HepG2 (cell line): Measurements from ENCODE around the gene PIGBOS1. TPM values are rescaled to one million over a fixed set of nuclear protein-coding genes. Genes with fewer than 3 reads are reported as not detected.
A peak's percentile ranks its signal among the peaks of the same experiment; 100 is the strongest.

ENCODE experiments used
- BCL6 ChIP-seq: IDR thresholded peaks from 2 replicates; pipeline ENCODE4 v1.6.1; 2016; ENCODE audit warnings: missing genetic modification reagents, missing compliant biosample characterization
- KAT8 ChIP-seq: IDR thresholded peaks from 2 replicates; pipeline ENCODE4 v1.6.1; 2016; ENCODE audit warnings: missing genetic modification reagents, missing compliant biosample characterization
- MLXIP ChIP-seq: sonication (generic); formaldehyde crosslinking; IDR thresholded peaks from 2 replicates; pipeline ENCODE4 v1.9.0; 2021; ENCODE audit warnings: missing genetic modification reagents, borderline replicate concordance
- NFAT5 ChIP-seq: sonication (generic); formaldehyde crosslinking; IDR thresholded peaks from 2 replicates; pipeline ENCODE4 v1.4.0; 2020; ENCODE audit warnings: missing genetic modification reagents
- POLR2A ChIP-seq, 2 experiments: IDR thresholded peaks; 2 replicates each; pipeline ENCODE4 v1.6.1; 2011; ENCODE audit warnings: low read depth in 2 of 2, low read length in 2 of 2, mild to moderate bottlenecking in 1 of 2, moderate library complexity in 1 of 2; ENCODE audit not compliant: insufficient read depth in 1 of 2
- SMYD3 ChIP-seq: sonication (generic); formaldehyde crosslinking; IDR thresholded peaks from 2 replicates; pipeline ENCODE4 v1.8.1; 2023; ENCODE audit warnings: mild to moderate bottlenecking, missing genetic modification reagents
- TBP ChIP-seq: sonication (generic); formaldehyde crosslinking; IDR thresholded peaks from 2 replicates; pipeline ENCODE4 v1.5.0; 2020; ENCODE audit warnings: missing genetic modification reagents
- TMF1 ChIP-seq: sonication (generic); formaldehyde crosslinking; IDR thresholded peaks from 2 replicates; pipeline ENCODE4 v1.8.1; 2022; ENCODE audit warnings: low read depth, missing genetic modification reagents
- YY1 ChIP-seq: IDR thresholded peaks from 2 replicates; pipeline ENCODE4 v1.6.1; 2011; ENCODE audit warnings: low read length, low read depth, moderate library complexity, mild to moderate bottlenecking; ENCODE audit not compliant: insufficient read depth, insufficient replicate concordance
- ZBTB3 ChIP-seq: sonication (generic); formaldehyde crosslinking; IDR thresholded peaks from 2 replicates; pipeline ENCODE4 v1.4.0; 2020; ENCODE audit warnings: low read depth, mild to moderate bottlenecking, moderate library complexity, missing genetic modification reagents, borderline replicate concordance
- ZFX ChIP-seq: sonication (generic); formaldehyde crosslinking; IDR thresholded peaks from 2 replicates; pipeline ENCODE4 v1.4.0; 2020; ENCODE audit warnings: mild to moderate bottlenecking, low read depth, missing genetic modification reagents, moderate library complexity
- ZNF44 ChIP-seq: sonication (generic); formaldehyde crosslinking; IDR thresholded peaks from 2 replicates; pipeline ENCODE4 v1.5.1; 2020; ENCODE audit warnings: mild to moderate bottlenecking, missing genetic modification reagents
- ZNF564 ChIP-seq: sonication (generic); formaldehyde crosslinking; IDR thresholded peaks from 2 replicates; pipeline ENCODE4 v1.8.1; 2023; ENCODE audit warnings: mild to moderate bottlenecking, missing genetic modification reagents
- ZNF703 ChIP-seq: sonication (generic); formaldehyde crosslinking; IDR thresholded peaks from 2 replicates; pipeline ENCODE4 v1.5.1; 2020; ENCODE audit warnings: missing genetic modification reagents, mild to moderate bottlenecking, moderate library complexity, borderline replicate concordance
- polyA plus RNA-seq, 8 experiments: library from polyadenylated mRNA; depleted of rRNA in 3 of 8; stranded (reverse) in 7 of 8; unstranded in 1 of 8; fragments of >200 nt; fragmentation: Illumina TruSeq in 4 of 8; extraction: Trizol in 4 of 8; gene quantifications; 2 replicates each; pipeline versions ENCODE4 v1.2.1 to v1.2.3, GENCODE V29; 2011 to 2016; ENCODE audit warnings: low read depth in 4 of 8, missing spikeins in 1 of 8, mixed read lengths in 1 of 8; ENCODE audit not compliant: insufficient read depth in 1 of 8
- total RNA-seq, 5 experiments: library from RNA; depleted of rRNA; stranded (reverse); fragments of >200 nt; fragmentation: Illumina TruSeq; extraction: Trizol; gene quantifications; 2 replicates each; pipeline ENCODE4 v1.2.3, GENCODE V29; 2016; ENCODE audit warnings: low read depth in 1 of 5
- TF ChIP-seq, protein P1 (sequence below): sonication (generic); formaldehyde crosslinking; IDR thresholded peaks from 2 replicates; pipeline ENCODE4 v1.8.0; 2022; ENCODE audit warnings: mild to moderate bottlenecking, missing genetic modification reagents; ENCODE audit not compliant: insufficient replicate concordance
- TF ChIP-seq, protein P2 (sequence below): sonication (generic); formaldehyde crosslinking; IDR thresholded peaks from 2 replicates; pipeline ENCODE4 v1.4.0; 2020; ENCODE audit warnings: missing genetic modification reagents

Gene PIGBOS1
- total and polyA plus RNA-seq, 2 of the 13 experiments (the other 11 are each of a cell fraction or from before 2014, with no cell fraction given), result 14.8 to 22.1 TPM

- TF ChIP-seq, protein P1, sequence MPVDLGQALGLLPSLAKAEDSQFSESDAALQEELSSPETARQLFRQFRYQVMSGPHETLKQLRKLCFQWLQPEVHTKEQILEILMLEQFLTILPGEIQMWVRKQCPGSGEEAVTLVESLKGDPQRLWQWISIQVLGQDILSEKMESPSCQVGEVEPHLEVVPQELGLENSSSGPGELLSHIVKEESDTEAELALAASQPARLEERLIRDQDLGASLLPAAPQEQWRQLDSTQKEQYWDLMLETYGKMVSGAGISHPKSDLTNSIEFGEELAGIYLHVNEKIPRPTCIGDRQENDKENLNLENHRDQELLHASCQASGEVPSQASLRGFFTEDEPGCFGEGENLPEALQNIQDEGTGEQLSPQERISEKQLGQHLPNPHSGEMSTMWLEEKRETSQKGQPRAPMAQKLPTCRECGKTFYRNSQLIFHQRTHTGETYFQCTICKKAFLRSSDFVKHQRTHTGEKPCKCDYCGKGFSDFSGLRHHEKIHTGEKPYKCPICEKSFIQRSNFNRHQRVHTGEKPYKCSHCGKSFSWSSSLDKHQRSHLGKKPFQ (CRISPR knock-in tag), result peak; percentile 39
- 0 out of 2 replicates have a peak, but pooled peaks have one; percentile 39 for TF ChIP-seq TBP (CRISPR knock-in tag)
- TF ChIP-seq ZBTB3 (CRISPR knock-in tag), result no peak
- peak; percentile 87 for TF ChIP-seq BCL6 (CRISPR knock-in tag)
- TF ChIP-seq TMF1 (CRISPR knock-in tag), result 0 out of 2 replicates have a peak, but pooled peaks have one; percentile 32
- TF ChIP-seq POLR2A (IDR thresholded peaks at IDR 0.05; ENCODE audit: insufficient read depth in 1 of 2, low read depth in 2 of 2, low read length in 2 of 2), result peak; percentile 26 to 44; a peak in 1 of 4 replicates
- 0 out of 2 replicates have a peak, but pooled peaks have one; percentile 51 for TF ChIP-seq SMYD3 (CRISPR knock-in tag)
- TF ChIP-seq ZNF44 (CRISPR knock-in tag), result no peak
- TF ChIP-seq ZFX, result peak; percentile 61; the same call in 1 of the 2 replicates
- TF ChIP-seq ZNF703 (CRISPR knock-in tag), result peak; percentile 44; the same call in 1 of the 2 replicates
- 0 out of 2 replicates have a peak, but pooled peaks have one; percentile 3 for TF ChIP-seq NFAT5 (CRISPR knock-in tag)
- TF ChIP-seq ZNF564, result peak; percentile 42; the same call in 1 of the 2 replicates
- TF ChIP-seq KAT8 (CRISPR knock-in tag), result peak; percentile 39; the same call in 1 of the 2 replicates
- TF ChIP-seq, protein P2, sequence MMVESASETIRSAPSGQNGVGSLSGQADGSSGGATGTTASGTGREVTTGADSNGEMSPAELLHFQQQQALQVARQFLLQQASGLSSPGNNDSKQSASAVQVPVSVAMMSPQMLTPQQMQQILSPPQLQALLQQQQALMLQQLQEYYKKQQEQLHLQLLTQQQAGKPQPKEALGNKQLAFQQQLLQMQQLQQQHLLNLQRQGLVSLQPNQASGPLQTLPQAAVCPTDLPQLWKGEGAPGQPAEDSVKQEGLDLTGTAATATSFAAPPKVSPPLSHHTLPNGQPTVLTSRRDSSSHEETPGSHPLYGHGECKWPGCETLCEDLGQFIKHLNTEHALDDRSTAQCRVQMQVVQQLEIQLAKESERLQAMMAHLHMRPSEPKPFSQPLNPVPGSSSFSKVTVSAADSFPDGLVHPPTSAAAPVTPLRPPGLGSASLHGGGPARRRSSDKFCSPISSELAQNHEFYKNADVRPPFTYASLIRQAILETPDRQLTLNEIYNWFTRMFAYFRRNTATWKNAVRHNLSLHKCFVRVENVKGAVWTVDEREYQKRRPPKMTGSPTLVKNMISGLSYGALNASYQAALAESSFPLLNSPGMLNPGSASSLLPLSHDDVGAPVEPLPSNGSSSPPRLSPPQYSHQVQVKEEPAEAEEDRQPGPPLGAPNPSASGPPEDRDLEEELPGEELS (CRISPR knock-in tag), result peak; percentile 14; the same call in 1 of the 2 replicates
- TF ChIP-seq MLXIP, result 0 out of 2 replicates have a peak, but pooled peaks have one; percentile 4
- TF ChIP-seq YY1, result no peak
Measured at GRCh38 chr15:55289746-55290527, 29.0 kb downstream of the PIGBOS1 start, which contains the start of gene RAB27A (continued).
